ENCODE measurements around the gene SCN3A.

GRCh38 chr2:165079432-165079831 lies 124.4 kb downstream of the SCN3A start:
- TF ChIP-seq POLR2AphosphoS5 (IDR thresholded peaks at IDR 0.05): no peak
- TF ChIP-seq, protein P1, sequence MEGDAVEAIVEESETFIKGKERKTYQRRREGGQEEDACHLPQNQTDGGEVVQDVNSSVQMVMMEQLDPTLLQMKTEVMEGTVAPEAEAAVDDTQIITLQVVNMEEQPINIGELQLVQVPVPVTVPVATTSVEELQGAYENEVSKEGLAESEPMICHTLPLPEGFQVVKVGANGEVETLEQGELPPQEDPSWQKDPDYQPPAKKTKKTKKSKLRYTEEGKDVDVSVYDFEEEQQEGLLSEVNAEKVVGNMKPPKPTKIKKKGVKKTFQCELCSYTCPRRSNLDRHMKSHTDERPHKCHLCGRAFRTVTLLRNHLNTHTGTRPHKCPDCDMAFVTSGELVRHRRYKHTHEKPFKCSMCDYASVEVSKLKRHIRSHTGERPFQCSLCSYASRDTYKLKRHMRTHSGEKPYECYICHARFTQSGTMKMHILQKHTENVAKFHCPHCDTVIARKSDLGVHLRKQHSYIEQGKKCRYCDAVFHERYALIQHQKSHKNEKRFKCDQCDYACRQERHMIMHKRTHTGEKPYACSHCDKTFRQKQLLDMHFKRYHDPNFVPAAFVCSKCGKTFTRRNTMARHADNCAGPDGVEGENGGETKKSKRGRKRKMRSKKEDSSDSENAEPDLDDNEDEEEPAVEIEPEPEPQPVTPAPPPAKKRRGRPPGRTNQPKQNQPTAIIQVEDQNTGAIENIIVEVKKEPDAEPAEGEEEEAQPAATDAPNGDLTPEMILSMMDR (IDR thresholded peaks at IDR 0.05): no peak
